GM04503 (cell line): ENCODE measurements around the gene GRIN2D.

Source experiments
- DNase-seq: peaks from one replicate; pipeline ENCODE4 v3.0.0-alpha.2; 2012; ENCODE audit warnings: low read depth

The GRIN2D gene

GRCh38 chr19:48398102-48398374 lies 4.6 kb downstream of the GRIN2D start:
- DNase-seq = no peak

GRCh38 chr19:48398375-48399235 lies 5.1 kb downstream of the GRIN2D start:
- no peak for DNase-seq

GRCh38 chr19:48400018-48400742 lies 6.7 kb downstream of the GRIN2D start:
- no peak for DNase-seq

DNA sequence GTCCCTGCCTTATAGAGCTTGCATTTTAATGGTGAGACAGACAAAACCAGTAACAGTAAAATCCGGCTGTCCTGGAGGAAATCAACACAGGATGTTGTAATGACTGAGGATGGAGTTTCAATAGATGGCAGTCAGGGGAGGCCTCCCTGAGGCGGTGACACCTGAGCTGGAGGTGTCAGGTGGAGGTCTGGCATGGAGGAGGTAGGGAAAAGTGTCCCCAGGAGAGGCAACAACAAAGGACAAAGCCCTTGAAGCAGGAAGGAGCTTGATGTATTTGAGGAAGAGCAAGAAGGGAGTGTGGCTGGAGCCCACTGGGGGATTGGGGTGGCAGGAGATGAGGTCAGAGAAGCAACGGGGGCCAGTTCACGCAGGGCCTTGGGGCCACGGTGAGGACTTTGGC lies 7.8 kb downstream of the GRIN2D start:
- no peak for DNase-seq

- DNase-seq = no peak
Observed at GRCh38 chr19:48403606-48404005, 10.1 kb downstream of the GRIN2D start.

DNA sequence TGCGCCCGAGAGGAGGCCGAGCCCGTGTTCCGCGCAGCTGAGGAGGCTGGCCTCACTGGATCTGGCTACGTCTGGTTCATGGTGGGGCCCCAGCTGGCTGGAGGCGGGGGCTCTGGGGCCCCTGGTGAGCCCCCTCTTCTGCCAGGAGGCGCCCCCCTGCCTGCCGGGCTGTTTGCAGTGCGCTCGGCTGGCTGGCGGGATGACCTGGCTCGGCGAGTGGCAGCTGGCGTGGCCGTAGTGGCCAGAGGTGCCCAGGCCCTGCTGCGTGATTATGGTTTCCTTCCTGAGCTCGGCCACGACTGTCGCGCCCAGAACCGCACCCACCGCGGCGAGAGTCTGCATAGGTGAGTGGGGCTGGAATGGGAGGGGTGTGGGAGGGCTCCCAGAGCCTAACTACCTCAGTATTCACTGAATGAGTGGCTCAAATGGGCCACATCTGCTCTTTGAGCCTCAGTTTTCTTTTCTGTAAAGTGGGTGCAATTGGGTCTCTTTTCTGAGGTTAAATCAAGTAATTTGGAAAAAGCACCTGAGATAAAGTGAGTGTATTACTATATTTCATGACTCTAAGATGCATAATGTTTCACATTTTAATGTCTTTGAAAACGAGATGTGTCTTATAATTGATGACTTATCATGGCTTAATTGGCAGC lies 11.7 kb downstream of the GRIN2D start:
- no peak for DNase-seq

- DNase-seq = no peak
Observed at GRCh38 chr19:48405850-48406249, 12.4 kb downstream of the GRIN2D start.

DNA sequence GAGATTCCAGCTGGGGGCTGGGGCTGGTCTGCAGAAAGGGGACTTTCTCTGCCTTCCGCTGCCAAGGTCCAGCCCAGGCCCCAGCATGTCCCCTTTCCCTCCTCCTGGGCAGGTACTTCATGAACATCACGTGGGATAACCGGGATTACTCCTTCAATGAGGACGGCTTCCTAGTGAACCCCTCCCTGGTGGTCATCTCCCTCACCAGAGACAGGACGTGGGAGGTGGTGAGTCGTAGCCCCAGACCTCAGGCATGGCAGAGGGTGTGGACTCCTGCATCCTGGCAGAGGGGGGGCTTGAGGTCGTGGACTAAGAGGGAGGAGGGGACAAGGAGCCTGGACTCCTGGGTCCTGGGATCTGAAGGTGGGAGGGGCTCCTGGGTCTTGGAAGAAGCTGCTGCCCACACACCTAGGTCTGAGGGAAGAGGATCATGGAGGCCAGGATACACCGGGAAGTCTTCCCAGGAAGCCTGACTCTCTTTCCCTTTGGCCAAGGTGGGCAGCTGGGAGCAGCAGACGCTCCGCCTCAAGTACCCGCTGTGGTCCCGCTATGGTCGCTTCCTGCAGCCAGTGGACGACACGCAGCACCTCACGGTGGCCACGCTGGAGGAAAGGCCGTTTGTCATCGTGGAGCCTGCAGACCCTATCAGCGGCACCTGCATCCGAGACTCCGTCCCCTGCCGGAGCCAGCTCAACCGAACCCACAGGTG lies 20.6 kb downstream of the GRIN2D start:
- DNase-seq = no peak

DNA sequence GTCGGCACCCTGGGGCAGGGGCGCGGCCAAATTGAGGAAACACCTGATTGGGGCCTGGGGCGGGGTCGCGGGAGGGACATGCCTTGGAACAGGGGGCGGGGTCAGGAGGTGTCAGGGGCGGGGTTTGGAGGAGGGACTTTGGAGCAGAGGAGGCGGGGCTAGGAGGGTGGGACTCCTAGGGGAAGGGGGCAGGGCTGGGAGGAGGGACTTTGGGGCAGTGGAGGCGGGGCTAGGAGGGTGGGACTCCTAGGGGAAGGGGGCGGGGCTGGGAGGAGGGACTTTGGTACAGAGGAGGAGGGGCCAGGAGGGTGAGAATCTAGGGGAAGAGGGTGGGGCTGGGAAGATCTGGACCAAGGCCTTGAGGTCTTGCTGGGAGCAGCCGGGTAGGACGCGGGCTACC lies 21.9 kb downstream of the GRIN2D start:
- DNase-seq = no peak

DNA sequence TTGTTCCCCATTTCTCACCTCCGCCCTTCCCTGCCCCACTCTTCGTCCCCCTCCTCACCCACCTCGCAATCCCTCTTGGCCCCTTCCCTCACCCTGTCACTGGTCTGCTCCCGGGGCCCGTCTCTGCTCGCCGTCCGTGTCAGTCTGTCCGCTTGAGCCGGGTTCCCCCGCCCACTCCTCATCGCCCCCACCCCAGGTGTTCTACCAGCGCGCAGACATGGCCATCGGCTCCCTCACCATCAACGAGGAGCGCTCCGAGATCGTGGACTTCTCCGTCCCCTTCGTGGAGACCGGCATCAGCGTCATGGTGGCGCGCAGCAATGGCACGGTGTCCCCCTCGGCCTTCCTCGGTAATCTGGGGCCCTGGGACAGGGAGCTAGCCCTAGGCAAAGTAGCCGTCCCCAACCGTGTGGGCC lies 22.3 kb downstream of the GRIN2D start:
- no peak for DNase-seq

- no peak for DNase-seq
Observed at GRCh38 chr19:48417421-48417820, 24.0 kb downstream of the GRIN2D start.

GRCh38 chr19:48418317-48419064 lies 25.0 kb downstream of the GRIN2D start:
- DNase-seq = no peak

DNA sequence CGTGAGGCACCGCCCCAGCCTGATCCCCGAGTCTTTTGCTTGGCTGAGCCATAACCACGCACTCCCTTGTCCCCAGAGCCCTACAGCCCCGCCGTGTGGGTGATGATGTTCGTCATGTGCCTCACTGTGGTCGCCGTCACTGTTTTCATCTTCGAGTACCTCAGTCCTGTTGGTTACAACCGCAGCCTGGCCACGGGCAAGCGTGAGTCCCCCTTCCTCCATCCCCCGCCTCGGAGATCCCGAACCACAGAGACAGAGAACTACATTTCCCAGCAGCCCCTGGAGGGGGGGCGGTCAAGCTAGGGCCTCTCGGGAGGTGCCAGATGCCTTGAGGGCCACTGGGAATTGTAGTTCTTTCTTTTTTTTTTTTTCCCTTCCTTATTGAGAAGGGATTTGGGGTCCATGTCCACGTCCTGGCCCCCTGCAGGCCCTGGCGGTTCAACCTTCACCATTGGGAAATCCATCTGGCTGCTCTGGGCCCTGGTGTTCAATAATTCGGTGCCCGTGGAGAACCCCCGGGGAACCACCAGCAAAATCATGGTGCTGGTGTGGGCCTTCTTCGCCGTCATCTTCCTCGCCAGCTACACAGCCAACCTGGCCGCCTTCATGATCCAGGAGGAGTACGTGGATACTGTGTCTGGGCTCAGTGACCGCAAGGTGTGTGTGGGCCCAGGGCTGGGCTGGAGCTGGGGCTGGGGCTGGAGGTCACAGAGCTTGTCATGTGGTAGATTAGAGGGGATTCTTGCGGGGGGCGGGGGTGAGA lies 25.9 kb downstream of the GRIN2D start:
- no peak for DNase-seq

GRCh38 chr19:48421548-48421947 lies 28.1 kb downstream of the GRIN2D start:
- DNase-seq = no peak

GRCh38 chr19:48424694-48425219 lies 31.3 kb downstream of the GRIN2D start:
- DNase-seq = no peak

DNA sequence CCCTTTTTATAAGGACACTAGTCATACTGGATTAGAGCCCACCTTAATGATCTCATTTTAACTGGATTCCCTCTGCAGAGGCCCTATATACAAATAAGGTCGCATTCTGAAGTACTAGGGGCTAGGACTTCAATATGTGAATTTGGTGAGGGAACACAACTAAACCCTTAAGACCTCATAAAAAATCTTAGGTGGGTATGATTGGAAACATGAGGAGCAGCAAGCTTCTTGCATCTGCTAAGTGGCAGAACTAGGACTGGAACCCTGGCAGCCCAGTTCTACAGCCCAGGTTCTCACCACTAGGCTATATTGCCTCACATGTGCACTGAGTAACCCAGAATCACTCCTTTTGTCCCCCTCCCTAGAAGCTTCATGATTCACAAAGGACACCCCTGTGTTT lies 35.2 kb downstream of the GRIN2D start:
- no peak for DNase-seq

GRCh38 chr19:48433337-48433736 lies 39.9 kb downstream of the GRIN2D start:
- no peak for DNase-seq

DNA sequence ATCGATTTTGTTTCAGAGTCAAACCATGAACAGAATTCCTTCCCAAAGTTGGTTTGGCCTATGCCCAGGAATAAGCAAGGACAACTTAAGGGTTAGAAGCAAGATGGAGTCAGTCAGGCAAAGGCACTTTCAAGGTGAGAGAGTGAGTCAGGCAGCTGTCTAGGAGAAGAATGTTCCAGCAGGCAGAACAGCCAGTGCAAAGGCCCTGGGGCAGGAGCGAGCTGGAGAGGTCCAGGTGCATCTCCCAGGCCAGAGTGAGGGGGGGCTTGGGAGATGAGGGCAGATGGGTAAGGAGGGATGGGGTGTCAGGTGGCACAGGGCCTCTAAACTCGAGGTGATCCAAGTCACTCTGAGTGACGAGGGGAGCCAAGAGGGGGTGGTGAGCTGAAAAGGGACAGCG lies 43.1 kb downstream of the GRIN2D start:
- no peak for DNase-seq

- DNase-seq = no peak
Observed at GRCh38 chr19:48441360-48442050, 48.0 kb downstream of the GRIN2D start.
